ENCODE data around the gene THPO.
A peak's percentile ranks its signal among the peaks of the same experiment; 100 is the strongest.

THPO gene

DNA sequence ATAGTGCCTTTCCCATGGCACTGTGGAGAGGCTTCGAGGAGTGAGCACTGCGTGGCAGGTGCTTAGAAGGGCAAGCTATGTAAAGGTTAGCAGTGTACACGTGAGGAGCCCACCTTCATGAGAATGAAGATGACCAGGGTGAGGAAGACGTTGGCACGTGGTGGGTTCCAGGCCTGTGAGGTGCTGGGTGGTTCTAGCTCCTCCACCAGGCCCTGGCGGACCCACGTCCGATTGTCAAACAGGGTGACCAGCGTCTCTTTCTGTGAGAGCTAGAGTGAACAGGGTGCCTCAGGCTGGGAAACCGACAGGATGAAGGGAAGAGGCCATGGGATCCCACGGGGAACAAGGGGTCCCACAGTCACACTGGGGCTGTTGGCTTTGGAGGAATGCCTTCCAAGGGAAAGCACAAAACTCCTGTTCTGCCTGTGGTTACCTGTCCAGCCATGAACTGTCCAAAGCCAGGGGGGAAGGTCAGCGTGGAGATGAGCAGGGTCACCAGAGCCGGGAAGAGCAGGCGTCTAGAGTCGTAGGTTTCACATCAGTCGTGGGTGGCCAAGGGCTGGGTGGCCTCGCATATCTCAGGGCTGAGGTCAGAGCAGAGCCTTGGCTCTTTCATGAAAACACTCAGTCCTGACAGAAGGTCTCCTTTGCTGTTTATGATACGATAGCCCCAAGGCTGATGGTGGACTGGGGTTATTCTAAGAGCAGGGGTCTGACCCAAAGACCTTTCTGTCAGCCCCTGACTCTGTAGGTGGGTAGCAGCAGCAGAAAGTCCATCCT is 22.6 kb downstream of the THPO start:
- H3K4me3 ChIP-seq (ENCODE audit: control insufficient read depth, low read depth, low read length) = no peak overlapping the region
- no peak for DNase-seq (ENCODE audit: low read depth)
- no peak for TF ChIP-seq CTCF (IDR thresholded peaks at IDR 0.05; ENCODE audit: control insufficient read depth, insufficient read depth, low read depth, low read length, missing control alignments)

DNA sequence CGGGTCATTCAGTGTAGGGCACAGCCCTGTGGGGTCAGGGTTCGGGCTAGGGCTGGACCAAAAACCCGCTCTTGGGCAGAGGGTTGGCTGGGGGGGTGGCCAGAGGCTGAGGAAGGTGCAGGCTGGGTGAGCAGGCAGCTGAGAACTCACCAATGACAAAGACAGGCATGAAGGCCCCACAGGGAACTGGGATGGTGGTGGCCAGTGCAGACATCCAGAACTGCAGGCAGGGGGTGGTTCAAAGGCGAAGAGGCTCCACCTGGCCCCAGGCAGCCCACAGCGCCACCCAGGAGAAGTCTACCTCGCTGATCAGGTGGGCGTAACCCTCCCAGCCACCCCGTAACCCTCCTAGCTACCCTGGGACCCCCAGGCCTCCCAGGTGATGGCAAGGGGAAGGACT is 23.3 kb downstream of the THPO start:
- DNase-seq (ENCODE audit: low read depth) = no peak
- H3K4me3 ChIP-seq (ENCODE audit: control insufficient read depth, low read depth, low read length) = no peak overlapping the region
- TF ChIP-seq CTCF (IDR thresholded peaks at IDR 0.05; ENCODE audit: control insufficient read depth, insufficient read depth, low read depth, low read length, missing control alignments) = no peak

GRCh38 chr3:184354121-184354728 is 23.8 kb downstream of the THPO start:
- DNase-seq (ENCODE audit: low read depth) = no peak
- no peak overlapping the region for H3K4me3 ChIP-seq (ENCODE audit: control insufficient read depth, low read depth, low read length)
- TF ChIP-seq CTCF (IDR thresholded peaks at IDR 0.05; ENCODE audit: control insufficient read depth, insufficient read depth, low read depth, low read length, missing control alignments) = peak; percentile 81

- DNase-seq (ENCODE audit: low read depth) = no peak
- TF ChIP-seq CTCF (IDR thresholded peaks at IDR 0.05; ENCODE audit: control insufficient read depth, insufficient read depth, low read depth, low read length, missing control alignments) = no peak
- no peak overlapping the region for H3K4me3 ChIP-seq (ENCODE audit: control insufficient read depth, low read depth, low read length)
These were observed 24.5 kb downstream of the THPO start for GRCh38 chr3:184353546-184353941.

- TF ChIP-seq CTCF (IDR thresholded peaks at IDR 0.05; ENCODE audit: control insufficient read depth, insufficient read depth, low read depth, low read length, missing control alignments) = no peak
- no peak for DNase-seq (ENCODE audit: low read depth)
- no peak overlapping the region for H3K4me3 ChIP-seq (ENCODE audit: control insufficient read depth, low read depth, low read length)
These were observed 25.0 kb downstream of the THPO start for GRCh38 chr3:184352897-184353545.

DNA sequence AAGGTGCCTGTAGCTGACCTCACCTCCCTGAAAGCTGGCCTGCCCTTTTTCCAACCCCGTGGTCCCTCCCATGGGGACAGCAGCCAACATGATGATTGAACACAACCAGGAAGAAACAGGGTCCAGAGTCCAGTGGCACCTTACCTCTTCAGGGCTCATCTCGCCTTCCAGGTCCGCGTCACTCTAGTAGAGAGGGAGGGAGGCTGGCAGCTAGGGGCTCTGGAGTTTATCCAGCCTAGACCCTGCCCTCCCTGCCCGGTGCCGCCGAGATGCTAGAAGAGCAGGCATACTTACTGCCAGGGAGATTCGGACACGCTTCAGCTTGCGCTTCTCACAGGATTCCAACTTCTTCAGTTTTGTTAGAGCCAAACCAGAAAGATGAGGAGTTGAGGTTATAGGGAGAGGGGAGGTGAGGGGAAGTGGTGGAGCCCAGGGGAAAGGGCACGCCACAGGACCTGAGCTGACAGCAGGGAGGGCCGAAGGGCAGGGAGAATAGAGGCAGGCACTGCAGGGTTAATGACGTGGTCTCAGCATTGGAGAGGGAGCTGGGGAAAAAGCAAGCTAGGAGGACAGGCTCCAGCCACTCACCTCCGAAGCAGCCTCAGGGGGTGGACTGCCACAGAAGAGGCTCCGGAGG is 25.7 kb downstream of the THPO start:
- no peak for DNase-seq (ENCODE audit: low read depth)
- TF ChIP-seq CTCF (IDR thresholded peaks at IDR 0.05; ENCODE audit: control insufficient read depth, insufficient read depth, low read depth, low read length, missing control alignments) = no peak
- no peak overlapping the region for H3K4me3 ChIP-seq (ENCODE audit: control insufficient read depth, low read depth, low read length)

Measured in AG09309 (cell line).